CD4-positive, alpha-beta T cell treated with Interleukin-4 for 4 hours (primary cell): ENCODE results near the gene RASGRP2.

Source experiments
- DNase-seq: peaks from one replicate; pipeline ENCODE4 v3.0.0-alpha.2; 2020

The RASGRP2 gene

GRCh38 chr11:64694026-64694755 is 49.8 kb downstream of the RASGRP2 start:
- no peak for DNase-seq

- DNase-seq: no peak
Observed at GRCh38 chr11:64692764-64693331, 51.1 kb downstream of the RASGRP2 start.

- no peak for DNase-seq
Observed at GRCh38 chr11:64691543-64691942, 52.4 kb downstream of the RASGRP2 start.

- DNase-seq: no peak
Observed at GRCh38 chr11:64690235-64690634, 53.7 kb downstream of the RASGRP2 start.

- DNase-seq: peak; percentile 85
Observed at GRCh38 chr11:64688534-64688982, 55.4 kb downstream of the RASGRP2 start.

GRCh38 chr11:64687643-64688533 is 56.1 kb downstream of the RASGRP2 start:
- DNase-seq: no peak

GRCh38 chr11:64687204-64687603 is 56.7 kb downstream of the RASGRP2 start:
- no peak for DNase-seq

- DNase-seq: no peak
Observed at GRCh38 chr11:64686466-64687170, 57.3 kb downstream of the RASGRP2 start.

GRCh38 chr11:64685536-64685935 is 58.4 kb downstream of the RASGRP2 start:
- no peak for DNase-seq

GRCh38 chr11:64684357-64684756 is 59.6 kb downstream of the RASGRP2 start:
- no peak for DNase-seq

GRCh38 chr11:64681171-64681570 is 62.8 kb downstream of the RASGRP2 start:
- no peak for DNase-seq

- DNase-seq: no peak
Observed at GRCh38 chr11:64679846-64680245, 64.1 kb downstream of the RASGRP2 start.

- no peak for DNase-seq
Observed at GRCh38 chr11:64677441-64678023, 66.4 kb downstream of the RASGRP2 start.
